Measurements from ENCODE around the gene RNF26.

Gene RNF26

DNA sequence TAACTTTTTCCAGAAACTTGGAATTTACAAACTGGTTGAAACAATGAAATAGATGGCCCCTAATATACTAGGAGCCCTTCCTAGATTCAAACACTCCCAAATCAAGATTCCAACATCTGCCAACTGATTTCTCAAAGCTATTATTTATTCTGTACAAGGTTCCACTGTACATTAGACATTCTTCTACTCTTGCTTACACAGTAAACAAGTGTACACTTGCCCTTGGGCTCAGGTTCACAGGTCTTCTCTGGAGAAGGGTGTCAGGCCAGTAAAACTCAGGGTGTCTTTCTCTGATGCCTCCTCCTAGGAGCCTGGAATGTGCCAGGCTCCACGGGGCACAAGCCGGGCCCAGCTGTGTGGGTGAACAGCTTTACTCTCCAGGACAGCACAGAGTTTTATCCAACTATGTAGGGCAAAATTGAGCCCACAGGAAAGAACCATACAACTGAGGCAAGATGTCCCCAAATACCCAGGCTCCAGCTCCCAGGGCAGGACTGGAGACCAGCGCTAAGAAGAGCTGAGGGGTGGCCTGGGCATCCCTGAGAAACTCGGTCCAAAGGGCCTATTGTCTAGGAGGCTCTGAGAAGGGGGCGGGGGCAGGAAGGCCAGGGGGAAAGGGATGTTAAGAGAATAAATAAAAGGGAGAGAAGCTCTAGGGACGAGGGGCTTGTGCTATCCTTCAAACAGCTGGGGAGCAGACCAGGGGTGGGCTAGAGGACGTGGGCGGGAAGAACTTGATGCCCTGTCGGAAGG lies 20.9 kb downstream of the RNF26 start:
- FAIRE-seq, result no peak

- FAIRE-seq, result no peak
These were observed 22.2 kb downstream of the RNF26 start for GRCh38 chr11:119356349-119357031.

DNA sequence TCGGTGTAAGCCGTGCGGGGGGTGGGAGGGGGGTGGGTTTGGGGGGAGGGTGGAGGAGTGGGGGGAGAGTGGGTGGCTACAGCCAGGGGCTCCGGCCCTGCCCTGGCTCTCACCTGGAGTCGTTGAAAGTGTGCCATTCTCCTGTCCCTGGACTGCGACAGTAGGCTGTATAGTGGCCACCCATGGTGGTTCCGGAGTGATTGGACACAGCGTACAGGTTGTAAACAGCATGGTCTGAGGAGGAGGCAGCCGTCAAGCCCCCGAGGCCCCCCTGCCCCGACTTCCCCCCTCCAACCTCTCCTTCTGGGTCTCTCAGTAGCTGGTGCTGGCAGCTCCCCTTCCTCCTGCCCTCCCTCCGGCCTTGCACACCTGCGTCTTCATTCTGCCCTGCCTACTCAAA lies 22.7 kb downstream of the RNF26 start:
- FAIRE-seq, result no peak

DNA sequence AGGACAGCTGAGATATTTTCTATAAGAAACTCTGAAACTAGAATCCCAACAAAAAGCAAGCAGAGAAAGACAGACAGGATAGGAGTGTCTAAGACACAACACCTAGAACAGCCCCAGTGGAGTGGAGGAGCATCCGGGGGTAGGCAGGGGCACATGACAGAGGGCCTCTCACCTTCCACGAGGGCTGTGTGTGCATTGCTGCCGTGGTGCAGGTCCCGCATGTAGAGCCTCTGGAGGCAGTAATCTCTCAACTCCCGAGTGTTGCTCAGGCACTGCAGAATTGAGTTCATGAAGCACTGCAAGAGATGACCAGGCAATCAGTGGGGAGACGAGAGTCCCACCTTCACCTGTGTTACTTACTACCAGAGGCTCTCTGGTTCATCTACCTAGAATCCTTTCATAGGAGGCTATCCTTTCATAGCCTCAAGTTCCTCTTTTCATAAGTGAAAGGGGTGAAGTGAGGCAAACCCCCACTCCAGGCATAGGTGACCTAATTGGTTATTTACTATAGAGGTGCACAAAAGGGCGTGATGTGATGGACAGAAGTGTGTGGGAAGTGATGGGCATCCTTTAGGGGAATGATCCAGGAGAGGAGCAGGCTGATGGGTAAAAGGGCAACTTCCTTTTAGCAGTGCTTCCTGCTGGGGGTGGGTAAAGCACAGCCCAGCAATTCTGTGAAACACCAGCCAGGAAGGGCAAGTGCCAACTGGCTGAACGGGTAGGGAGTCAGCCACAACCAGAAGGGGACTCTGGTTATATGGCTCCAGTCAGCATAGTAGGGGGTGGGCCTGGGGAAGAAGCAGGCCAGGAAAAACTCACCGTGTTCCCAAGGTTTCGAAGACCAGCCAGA lies 25.3 kb downstream of the RNF26 start:
- no peak for FAIRE-seq

- FAIRE-seq, result no peak
These were observed 26.9 kb downstream of the RNF26 start for GRCh38 chr11:119361056-119361787.

DNA sequence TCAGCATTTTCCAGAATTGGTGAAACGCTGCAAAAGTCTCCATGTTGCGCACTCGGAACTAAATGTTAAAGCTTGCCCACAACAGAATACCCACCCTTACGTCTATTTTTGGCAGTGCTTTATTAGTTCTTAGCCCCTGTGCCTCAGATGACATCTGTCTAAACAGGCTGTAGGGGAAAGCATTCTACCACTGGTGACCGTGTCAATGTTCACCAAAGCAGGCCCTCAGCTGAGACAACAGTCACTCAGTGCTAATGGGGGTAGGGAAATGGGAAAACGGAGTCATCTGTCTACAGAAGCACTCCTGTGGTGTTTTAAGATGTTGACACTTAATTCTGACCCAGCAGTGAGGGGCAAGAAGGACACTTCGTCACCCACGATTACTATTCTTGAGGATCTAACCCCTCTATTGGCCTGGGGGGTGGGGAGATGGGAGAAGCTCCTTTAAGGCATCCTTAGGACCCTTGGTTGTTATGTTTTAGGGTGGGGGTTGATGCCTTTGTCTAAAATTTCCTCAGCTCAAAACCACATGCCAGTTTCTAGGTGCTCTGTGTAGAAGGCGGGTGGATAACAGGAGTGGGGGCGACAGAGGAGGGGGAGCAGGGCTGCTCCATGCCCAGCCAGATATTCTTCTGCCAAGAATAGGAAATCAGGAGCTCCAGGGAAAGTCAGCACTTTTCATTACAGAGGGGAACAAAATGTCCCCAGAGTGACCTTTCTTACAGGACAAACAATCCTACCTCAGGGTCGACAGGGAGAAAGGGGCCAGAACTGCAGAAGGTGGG lies 27.8 kb downstream of the RNF26 start:
- no peak for FAIRE-seq

DNA sequence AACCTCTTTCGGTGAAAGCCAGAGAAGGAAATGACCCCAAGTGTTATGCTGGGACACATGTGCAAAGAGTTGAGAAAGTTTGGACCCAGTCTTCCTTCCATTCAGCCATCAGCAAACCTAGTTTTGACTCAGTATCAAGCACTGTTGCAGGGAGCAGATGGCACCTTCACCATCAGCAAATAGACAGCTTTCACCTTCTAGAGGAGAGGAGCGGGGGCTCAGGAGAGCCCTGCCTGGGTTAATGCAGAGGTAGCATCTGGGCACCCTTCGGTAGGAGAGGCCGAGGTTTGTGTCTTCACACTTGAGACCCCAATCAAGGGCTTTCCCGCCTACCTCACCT lies 28.4 kb downstream of the RNF26 start:
- FAIRE-seq, result no peak

- no peak for FAIRE-seq
These were observed 28.9 kb downstream of the RNF26 start for GRCh38 chr11:119363081-119363850.

- FAIRE-seq, result no peak
These were observed 29.7 kb downstream of the RNF26 start for GRCh38 chr11:119363851-119364590.

- FAIRE-seq, result no peak
These were observed 30.8 kb downstream of the RNF26 start for GRCh38 chr11:119365071-119365591.

- FAIRE-seq, result no peak
These were observed 32.6 kb downstream of the RNF26 start for GRCh38 chr11:119366690-119367620.

GRCh38 chr11:119367661-119368120 lies 33.4 kb downstream of the RNF26 start:
- no peak for FAIRE-seq

DNA sequence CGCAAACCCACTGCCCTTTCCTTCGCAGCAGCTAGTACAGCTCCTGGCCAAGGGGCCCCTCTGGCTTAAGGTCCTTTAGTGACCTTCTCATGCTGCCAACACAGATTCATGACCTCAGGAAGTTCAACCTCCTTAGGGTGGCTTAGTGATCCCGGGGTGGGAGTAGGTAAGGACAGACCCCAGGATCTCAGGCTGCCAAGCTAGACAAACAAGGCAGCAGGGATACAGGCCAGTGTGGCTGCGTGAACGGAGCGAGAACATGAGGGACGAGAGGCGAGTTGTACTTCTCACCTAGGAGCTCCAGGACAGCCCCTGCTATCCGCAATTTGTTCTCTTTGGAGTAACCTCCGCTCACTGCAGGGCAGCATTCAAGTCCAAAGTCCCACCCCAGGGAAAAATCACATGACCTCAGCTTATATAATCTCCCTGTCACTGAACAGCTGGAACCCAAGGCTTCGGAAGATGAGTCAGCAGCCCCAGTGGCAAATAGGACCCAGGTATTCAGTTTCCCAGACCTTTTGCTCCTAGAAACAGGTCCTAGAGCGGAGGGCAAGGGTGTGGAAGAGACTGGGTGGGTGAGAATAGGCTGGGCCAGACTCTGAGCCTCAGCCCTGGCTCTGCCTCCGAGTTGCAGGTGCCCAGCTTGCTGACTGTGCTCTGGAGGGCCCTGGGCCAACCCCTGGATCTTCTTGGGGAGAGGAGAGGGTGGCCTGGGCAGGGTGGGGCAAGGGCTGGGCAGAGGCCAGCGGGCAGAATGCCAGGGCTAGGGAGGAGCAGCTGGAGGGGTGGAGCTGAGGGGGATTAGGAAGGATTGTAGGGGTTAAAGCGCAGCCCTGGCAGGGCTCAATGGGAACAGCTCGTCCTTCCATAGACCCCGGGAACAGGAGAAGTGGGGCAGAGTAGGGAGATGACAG lies 34.1 kb downstream of the RNF26 start:
- FAIRE-seq, result no peak

DNA sequence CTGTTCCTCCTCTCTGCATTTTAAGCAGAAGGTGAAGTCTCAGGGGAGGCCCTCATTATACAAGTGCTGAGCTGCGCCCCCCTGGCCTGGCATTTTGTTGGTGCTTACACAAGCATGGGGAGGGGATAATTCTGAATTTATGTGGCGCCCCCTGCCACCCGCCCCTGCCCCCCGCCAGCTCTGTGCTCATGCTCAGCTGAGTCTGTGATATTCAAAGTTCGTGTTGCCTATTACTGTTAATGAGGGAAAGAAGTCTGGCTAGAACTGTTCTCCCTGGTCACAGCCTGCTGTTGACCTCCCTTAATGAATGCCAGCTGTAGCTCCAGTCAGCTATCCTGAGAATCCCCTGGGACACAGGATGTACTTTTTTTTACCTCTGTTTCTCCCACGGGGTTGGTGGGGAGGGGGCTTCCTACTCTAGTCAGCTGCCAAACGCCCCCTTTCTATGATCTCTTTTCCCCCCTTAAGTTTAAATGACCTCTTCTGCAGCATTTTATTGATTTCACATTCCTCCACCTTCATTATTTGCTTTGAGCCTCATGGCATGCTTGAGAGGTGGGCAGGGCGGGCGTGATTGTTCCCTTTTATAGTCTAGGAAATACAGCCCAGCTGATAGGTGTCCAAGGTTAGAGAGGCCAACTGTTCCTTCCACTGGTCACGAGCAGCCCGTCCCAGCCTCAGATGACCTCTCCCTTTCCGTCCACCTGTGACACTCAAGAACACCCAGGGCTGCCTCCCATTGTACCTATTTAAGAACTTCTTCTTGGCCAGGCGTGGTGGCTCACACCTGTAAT lies 35.0 kb downstream of the RNF26 start:
- no peak for FAIRE-seq

- FAIRE-seq, result no peak
These were observed 36.2 kb downstream of the RNF26 start for GRCh38 chr11:119370486-119371046.

GRCh38 chr11:119371067-119371601 lies 36.8 kb downstream of the RNF26 start:
- FAIRE-seq, result no peak

Data from TTC549 (cell line).